ENCODE data around the gene JAK1. TPM values are rescaled to one million over a fixed set of nuclear protein-coding genes. Genes with fewer than 3 reads are reported as not detected.

JAK1 gene
- total and polyA plus RNA-seq, 2 experiments from 2014 or later: 90.8 to 124 TPM

DNA sequence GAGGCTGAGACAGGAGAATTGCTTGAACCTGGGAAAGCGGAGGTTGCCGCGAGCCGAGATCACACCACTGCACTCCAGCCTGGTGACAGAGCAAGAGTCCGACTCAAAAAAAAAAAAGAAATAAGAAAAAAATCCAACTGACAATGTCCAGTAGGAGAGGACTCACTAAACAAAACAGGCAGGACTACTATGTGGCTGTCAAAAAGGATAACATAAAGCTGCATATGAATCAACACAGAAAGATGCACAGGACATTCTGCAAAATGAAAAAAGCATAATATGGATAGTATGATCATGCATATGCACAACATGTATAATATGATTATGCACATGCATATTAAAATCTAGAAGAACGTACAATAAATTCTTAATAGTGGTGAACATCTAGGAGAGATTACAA lies 80.7 kb downstream of the JAK1 start:
- 96 to 98% methylated on average over 6 of the region's 6 CpGs for WGBS, 2 experiments (ENCODE audit: low coverage in 1 of 2, low lambda C conversion rate in 2 of 2, missing lambda C conversion rate in 2 of 2)
- no peak overlapping the region for H3K4me3 ChIP-seq
- no peak overlapping the region for H3K4me2 ChIP-seq (ENCODE audit: unreplicated experiment)
- peaks cover 12% of the 10 kb centered on the region; the same call in 1 of the 2 replicates for H3F3A ChIP-seq (ENCODE audit: insufficient read depth)
- no peaks in the 10 kb centered on the region; the same call in 1 of the 2 replicates for H3K36me3 ChIP-seq (ENCODE audit: low read depth)
- DNase-seq: no peak
- no peaks in the 10 kb centered on the region for H3K9me3 ChIP-seq (ENCODE audit: low read depth)
- in situ Hi-C loops (cut with MboI): no loop called here
- no peak overlapping the region for H3K9ac ChIP-seq
- H3K27me3 ChIP-seq (replicated peaks; ENCODE audit: insufficient read depth): no peaks in the 10 kb centered on the region
- no peak overlapping the region for H2AFZ ChIP-seq
- H4K20me1 ChIP-seq (ENCODE audit: insufficient read depth): no peaks in the 10 kb centered on the region
- no peaks in the 10 kb centered on the region for H3K9me2 ChIP-seq (ENCODE audit: insufficient read depth)
- H3K4me1 ChIP-seq (ENCODE audit: insufficient read depth): peaks cover 30% of the 10 kb centered on the region
- TF ChIP-seq EZH2phosphoT487 (IDR thresholded peaks at IDR 0.05; ENCODE audit: insufficient read depth, low read depth) (no peak), EZH2 (IDR thresholded peaks at IDR 0.05; ENCODE audit: insufficient read depth, poor library complexity, severe bottlenecking) (no peak)
- no peak overlapping the region for H3K27ac ChIP-seq
- peaks cover 95% of the 10 kb centered on the region for H3K79me2 ChIP-seq (ENCODE audit: insufficient read depth)

DNA sequence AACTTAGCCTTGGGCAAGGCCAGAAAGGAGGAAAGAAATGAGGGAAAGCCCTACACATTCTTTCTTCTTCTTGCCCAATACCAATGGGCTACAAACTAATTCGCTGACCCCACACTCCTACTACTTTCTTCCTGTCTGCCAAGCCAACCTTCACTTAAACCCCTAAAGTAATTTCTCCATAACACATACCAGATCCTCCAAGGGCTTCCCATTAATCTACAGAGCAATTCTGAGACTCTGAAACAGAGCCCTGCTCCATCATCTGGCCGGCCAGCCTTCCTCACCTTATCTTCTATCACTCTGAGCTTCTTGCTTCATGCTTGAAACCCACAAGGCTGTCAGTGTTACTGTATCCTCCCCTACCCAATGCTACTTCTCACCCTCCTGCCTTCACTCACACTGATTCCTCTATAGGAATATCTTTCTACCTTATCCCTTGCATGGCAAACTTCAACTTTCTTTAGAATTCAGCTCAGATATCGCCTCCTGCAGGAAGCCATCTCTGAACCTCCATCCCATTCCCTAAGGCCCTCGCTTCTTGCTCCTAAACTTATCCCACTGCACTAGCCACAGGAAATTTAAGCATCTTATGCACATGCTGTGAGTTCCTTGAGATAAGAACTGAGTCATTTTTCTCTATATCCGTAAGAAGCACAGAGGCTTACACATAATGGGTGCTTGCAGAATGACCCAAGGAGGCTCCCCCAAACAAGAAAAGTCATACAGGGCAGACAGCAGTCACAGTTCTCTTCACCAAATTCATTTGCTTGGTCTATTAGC lies 81.9 kb downstream of the JAK1 start:
- Histone ChIP-seq H3K9me3 (ENCODE audit: low read depth) (no peaks in the 10 kb centered on the region), H3K27me3 (replicated peaks; ENCODE audit: insufficient read depth) (no peaks in the 10 kb centered on the region), H3K4me1 (ENCODE audit: insufficient read depth) (peaks cover 28% of the 10 kb centered on the region), H3K4me2 (ENCODE audit: unreplicated experiment) (no peak overlapping the region), H3K4me3 (no peak overlapping the region), H3K9ac (no peak overlapping the region), H3K36me3 (ENCODE audit: low read depth) (no peaks in the 10 kb centered on the region; the same call in 1 of the 2 replicates), H3F3A (ENCODE audit: insufficient read depth) (peaks cover 16% of the 10 kb centered on the region; the same call in 1 of the 2 replicates), H3K79me2 (ENCODE audit: insufficient read depth) (peaks cover 94% of the 10 kb centered on the region), H3K9me2 (ENCODE audit: insufficient read depth) (no peaks in the 10 kb centered on the region), H2AFZ (no peak overlapping the region), H4K20me1 (ENCODE audit: insufficient read depth) (no peaks in the 10 kb centered on the region), H3K27ac (no peak overlapping the region)
- DNase-seq: peak; percentile 46
- in situ Hi-C loops (cut with MboI): no loop called here
- TF ChIP-seq EZH2phosphoT487 (IDR thresholded peaks at IDR 0.05; ENCODE audit: insufficient read depth, low read depth): no peak
- no peak for TF ChIP-seq EZH2 (IDR thresholded peaks at IDR 0.05; ENCODE audit: insufficient read depth, poor library complexity, severe bottlenecking)
- 84% methylated on average over 5 of the region's 5 CpGs for WGBS, 2 experiments (ENCODE audit: low coverage in 1 of 2, low lambda C conversion rate in 2 of 2, missing lambda C conversion rate in 2 of 2)

DNA sequence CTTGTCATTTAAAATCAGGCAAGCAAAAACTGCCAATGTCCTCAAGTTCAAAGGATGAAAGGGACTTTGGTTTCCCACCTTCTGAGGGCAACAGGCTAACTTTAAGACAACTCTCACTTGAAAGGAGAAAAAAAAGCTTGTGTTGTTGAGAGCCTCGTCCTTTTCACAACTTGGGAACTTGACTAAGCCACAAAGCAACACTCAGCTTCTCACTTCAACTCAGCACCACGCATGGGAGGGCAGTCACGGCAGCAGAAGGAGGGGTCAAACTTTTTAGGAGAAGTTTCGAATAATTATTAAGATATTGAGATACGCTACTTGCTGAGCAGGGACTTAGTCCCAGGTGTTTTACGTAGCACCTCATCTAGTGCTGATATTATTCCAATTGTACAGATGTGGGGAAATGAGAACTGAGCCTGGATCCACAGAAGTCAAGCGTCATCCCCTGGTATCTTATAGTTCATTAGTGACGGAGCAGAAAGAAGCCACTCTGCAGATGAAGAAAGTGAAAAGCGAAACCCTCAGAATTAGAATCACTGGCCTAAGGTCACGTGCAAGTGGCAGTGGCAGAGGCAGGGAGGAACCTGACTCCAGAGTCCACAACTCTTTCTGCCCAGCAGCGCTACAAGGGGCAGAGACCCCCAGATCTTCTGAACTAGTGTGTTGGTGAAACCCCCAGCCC lies 83.6 kb downstream of the JAK1 start:
- H3K4me1 ChIP-seq (ENCODE audit: insufficient read depth): peaks cover 27% of the 10 kb centered on the region
- H4K20me1 ChIP-seq (ENCODE audit: insufficient read depth): no peaks in the 10 kb centered on the region
- no peak overlapping the region for H3K9ac ChIP-seq
- no peaks in the 10 kb centered on the region for H3K27me3 ChIP-seq (replicated peaks; ENCODE audit: insufficient read depth)
- no peak overlapping the region for H2AFZ ChIP-seq
- peaks cover 86% of the 10 kb centered on the region for H3K79me2 ChIP-seq (ENCODE audit: insufficient read depth)
- H3F3A ChIP-seq (ENCODE audit: insufficient read depth): peaks cover 16% of the 10 kb centered on the region; the same call in 1 of the 2 replicates
- H3K9me3 ChIP-seq (ENCODE audit: low read depth): no peaks in the 10 kb centered on the region
- no peak for TF ChIP-seq EZH2phosphoT487 (IDR thresholded peaks at IDR 0.05; ENCODE audit: insufficient read depth, low read depth)
- no peak for TF ChIP-seq EZH2 (IDR thresholded peaks at IDR 0.05; ENCODE audit: insufficient read depth, poor library complexity, severe bottlenecking)
- no peak overlapping the region for H3K4me3 ChIP-seq
- H3K4me2 ChIP-seq (ENCODE audit: unreplicated experiment): no peak overlapping the region
- WGBS, 2 experiments (ENCODE audit: low coverage in 1 of 2, low lambda C conversion rate in 2 of 2, missing lambda C conversion rate in 2 of 2): 97 to 98% methylated on average over 11 of the region's 11 CpGs
- H3K36me3 ChIP-seq (ENCODE audit: low read depth): peaks cover 10% of the 10 kb centered on the region
- no peaks in the 10 kb centered on the region for H3K9me2 ChIP-seq (ENCODE audit: insufficient read depth)
- no peak for DNase-seq
- no peak overlapping the region for H3K27ac ChIP-seq
- in situ Hi-C loops (cut with MboI): no loop called here

DNA sequence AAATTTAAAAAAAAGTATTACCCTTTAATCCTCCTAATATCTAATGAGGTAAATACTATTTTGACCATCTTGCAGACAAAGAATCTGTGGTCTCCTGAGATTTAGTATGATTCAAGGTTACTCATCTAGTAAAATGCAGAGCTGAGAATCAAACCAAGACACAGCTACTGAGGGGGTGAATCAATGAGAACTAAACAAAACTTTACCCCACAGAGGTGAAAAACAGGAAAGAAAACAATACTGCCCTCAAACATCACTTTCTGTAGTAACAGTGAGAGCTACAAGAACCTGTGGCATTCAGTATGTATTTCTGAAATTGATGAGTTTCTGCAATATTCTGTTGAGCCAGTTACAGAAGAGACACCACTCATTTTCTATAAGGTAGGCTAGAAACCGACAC lies 85.1 kb downstream of the JAK1 start:
- no peak for TF ChIP-seq EZH2 (IDR thresholded peaks at IDR 0.05; ENCODE audit: insufficient read depth, poor library complexity, severe bottlenecking)
- no peak for TF ChIP-seq EZH2phosphoT487 (IDR thresholded peaks at IDR 0.05; ENCODE audit: insufficient read depth, low read depth)
- peak; percentile 85 for DNase-seq
- WGBS, 2 experiments (ENCODE audit: low coverage in 1 of 2, low lambda C conversion rate in 2 of 2, missing lambda C conversion rate in 2 of 2): 100% methylated on average over 1 of the region's 1 CpG
- no peak overlapping the region for H3K4me3 ChIP-seq
- H3K9me3 ChIP-seq (ENCODE audit: low read depth): no peaks in the 10 kb centered on the region
- in situ Hi-C loops (cut with MboI): no loop called here
- H3K9me2 ChIP-seq (ENCODE audit: insufficient read depth): no peaks in the 10 kb centered on the region
- no peaks in the 10 kb centered on the region for H4K20me1 ChIP-seq (ENCODE audit: insufficient read depth)
- peaks cover 27% of the 10 kb centered on the region for H3K4me1 ChIP-seq (ENCODE audit: insufficient read depth)
- H3K36me3 ChIP-seq (ENCODE audit: low read depth): peaks cover 19% of the 10 kb centered on the region
- peaks cover 72% of the 10 kb centered on the region for H3K79me2 ChIP-seq (ENCODE audit: insufficient read depth)
- peak overlapping the region; percentile 24; the same call in 1 of the 2 replicates for H3K9ac ChIP-seq
- peak overlapping the region; percentile 13 for H3K4me2 ChIP-seq (ENCODE audit: unreplicated experiment)
- peaks cover 16% of the 10 kb centered on the region; the same call in 1 of the 2 replicates for H3F3A ChIP-seq (ENCODE audit: insufficient read depth)
- H3K27ac ChIP-seq: peak overlapping the region; percentile 58
- H3K27me3 ChIP-seq (replicated peaks; ENCODE audit: insufficient read depth): no peaks in the 10 kb centered on the region
- no peak overlapping the region for H2AFZ ChIP-seq

All from GM23248 (cell line).